HG02885 (cell line): ENCODE measurements around the gene KIAA1755.

Experiments
- ATAC-seq: cut with Tn5 transposase; IDR thresholded peaks from one replicate; pipeline ENCODE4 v1.9.1; 2021; ENCODE audit warnings: mild to moderate bottlenecking; ENCODE audit not compliant: unreplicated experiment, poor library complexity

Gene KIAA1755

GRCh38 chr20:38260378-38261053 lies at the start of gene KIAA1755:
Gene KIAA1755 (minus strand): TSS chr20:38260735. CDS start chr20:38260500, 235 bp downstream.
- ATAC-seq, result no peak

- ATAC-seq, result no peak
Measured at GRCh38 chr20:38308447-38308846, 47.9 kb upstream of the KIAA1755 start.

GRCh38 chr20:38308047-38308438 lies 47.5 kb upstream of the KIAA1755 start:
- ATAC-seq, result no peak

- ATAC-seq, result no peak
Measured at GRCh38 chr20:38307371-38308046, 47.0 kb upstream of the KIAA1755 start.

GRCh38 chr20:38306379-38306778 lies 45.8 kb upstream of the KIAA1755 start:
- ATAC-seq, result no peak

GRCh38 chr20:38305541-38305940 lies 45.0 kb upstream of the KIAA1755 start:
- ATAC-seq, result no peak

- ATAC-seq, result no peak
Measured at GRCh38 chr20:38304845-38305447, 44.4 kb upstream of the KIAA1755 start.

- no peak for ATAC-seq
Measured at GRCh38 chr20:38303908-38304379, 43.4 kb upstream of the KIAA1755 start, which contains the start of gene BPI. Gene BPI (plus strand): TSS chr20:38304156. CDS start chr20:38304224, 68 bp downstream.

- ATAC-seq, result no peak
Measured at GRCh38 chr20:38302786-38303185, 42.3 kb upstream of the KIAA1755 start.

- ATAC-seq, result no peak
Measured at GRCh38 chr20:38301309-38301708, 40.8 kb upstream of the KIAA1755 start.

GRCh38 chr20:38300438-38300837 lies 39.9 kb upstream of the KIAA1755 start:
- ATAC-seq, result no peak

- ATAC-seq, result no peak
Measured at GRCh38 chr20:38299963-38300362, 39.4 kb upstream of the KIAA1755 start.

GRCh38 chr20:38298768-38299288 lies 38.3 kb upstream of the KIAA1755 start:
- ATAC-seq, result no peak

GRCh38 chr20:38297916-38298674 lies 37.6 kb upstream of the KIAA1755 start:
- no peak for ATAC-seq

GRCh38 chr20:38296433-38296832 lies 35.9 kb upstream of the KIAA1755 start:
- ATAC-seq, result no peak

- no peak for ATAC-seq
Measured at GRCh38 chr20:38295811-38296210, 35.3 kb upstream of the KIAA1755 start.

- ATAC-seq, result no peak
Measured at GRCh38 chr20:38294076-38294591, 33.6 kb upstream of the KIAA1755 start.

GRCh38 chr20:38293491-38294065 lies 33.0 kb upstream of the KIAA1755 start:
- no peak for ATAC-seq

GRCh38 chr20:38291966-38292365 lies 31.4 kb upstream of the KIAA1755 start:
- ATAC-seq, result no peak
